ENCODE results near the gene POLA1.

The POLA1 gene

GRCh38 chrX:24982306-24982965 lies 288.7 kb downstream of the POLA1 start:
- no peak for DNase-seq

- no peak for DNase-seq
These were observed 290.2 kb downstream of the POLA1 start for GRCh38 chrX:24983931-24984330.

GRCh38 chrX:24985120-24985519 lies 291.4 kb downstream of the POLA1 start:
- no peak for DNase-seq

- DNase-seq = no peak
These were observed 294.0 kb downstream of the POLA1 start for GRCh38 chrX:24987731-24988130.

GRCh38 chrX:24988314-24988713 lies 294.6 kb downstream of the POLA1 start:
- DNase-seq = no peak

- no peak for DNase-seq
These were observed 296.8 kb downstream of the POLA1 start for GRCh38 chrX:24990535-24990934.

GRCh38 chrX:24993879-24994278 lies 300.2 kb downstream of the POLA1 start:
- DNase-seq = no peak

- no peak for DNase-seq
These were observed 302.5 kb downstream of the POLA1 start for GRCh38 chrX:24996096-24996709.

GRCh38 chrX:24999511-24999910 lies 305.8 kb downstream of the POLA1 start:
- DNase-seq = no peak

- DNase-seq = no peak
These were observed 308.3 kb downstream of the POLA1 start for GRCh38 chrX:25001808-25002660.

- no peak for DNase-seq
These were observed 308.9 kb downstream of the POLA1 start for GRCh38 chrX:25002661-25003020.

- no peak for DNase-seq
These were observed 309.5 kb downstream of the POLA1 start for GRCh38 chrX:25003066-25003849.

GRCh38 chrX:25004040-25004439 lies 310.3 kb downstream of the POLA1 start:
- DNase-seq = no peak

GRCh38 chrX:25004485-25005032 lies 310.8 kb downstream of the POLA1 start:
- no peak for DNase-seq

GRCh38 chrX:25005034-25005381 lies 311.3 kb downstream of the POLA1 start:
- DNase-seq = no peak

GRCh38 chrX:25005382-25006185 lies 311.9 kb downstream of the POLA1 start:
- no peak for DNase-seq

GRCh38 chrX:25006586-25007058 lies 312.9 kb downstream of the POLA1 start:
- no peak for DNase-seq

- DNase-seq = no peak
These were observed 313.6 kb downstream of the POLA1 start for GRCh38 chrX:25007059-25008053.

- no peak for DNase-seq
These were observed 315.7 kb downstream of the POLA1 start for GRCh38 chrX:25009407-25009806.

GRCh38 chrX:25010784-25011588 lies 317.3 kb downstream of the POLA1 start:
- DNase-seq = no peak

All from activated CD4-positive, alpha-beta T cell treated with anti-CD3 and anti-CD28 coated beads, Interleukin-2, amount 50 U/mL, for 48 hours (primary cell).